GM18517 (cell line): ENCODE data around the gene LOXHD1.

ENCODE experiments used
- ATAC-seq: cut with Tn5 transposase; IDR thresholded peaks from one replicate; pipeline ENCODE4 v1.9.1; 2021; ENCODE audit warnings: mild to moderate bottlenecking, moderate library complexity; ENCODE audit not compliant: unreplicated experiment

The LOXHD1 gene

DNA sequence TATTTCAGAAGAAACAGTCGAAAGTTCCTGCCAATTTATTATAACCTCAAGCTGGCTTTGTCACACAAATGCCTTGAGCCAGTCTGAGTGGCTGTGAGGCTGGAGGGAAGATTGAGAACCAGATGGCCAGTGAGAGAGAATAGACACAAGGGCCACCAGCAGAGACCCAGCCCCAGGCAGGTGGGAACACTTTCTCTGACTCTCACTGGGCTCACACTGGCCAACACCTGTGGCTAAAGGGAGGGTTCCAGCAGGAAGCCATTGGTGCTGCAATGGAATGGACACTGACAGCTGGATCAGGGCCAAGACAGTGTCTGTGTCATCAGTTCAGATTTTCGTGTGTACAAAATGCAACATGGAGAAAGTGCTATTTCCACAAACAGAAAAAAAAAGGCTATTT, 29.9 kb downstream of the LOXHD1 start:
- ATAC-seq, result no peak

DNA sequence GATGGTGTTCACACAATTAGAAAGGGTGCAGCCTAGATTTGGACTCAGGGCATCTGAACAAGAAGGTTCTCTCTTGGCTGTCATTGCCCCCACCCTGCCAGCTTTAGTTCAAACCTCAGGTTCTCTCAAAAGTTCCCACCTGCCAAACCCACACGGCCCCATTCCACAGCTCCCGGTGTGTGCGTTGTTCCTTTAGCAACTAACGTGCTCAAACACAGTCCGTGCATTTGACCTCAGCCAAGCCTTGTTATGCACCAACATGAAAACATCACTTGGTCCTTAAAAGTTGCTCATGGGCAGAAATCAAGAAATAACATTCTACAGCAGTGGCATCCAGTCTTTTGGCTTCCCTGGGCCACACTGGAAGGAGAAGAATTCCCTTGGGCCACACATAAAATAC, 32.0 kb downstream of the LOXHD1 start:
- no peak for ATAC-seq

DNA sequence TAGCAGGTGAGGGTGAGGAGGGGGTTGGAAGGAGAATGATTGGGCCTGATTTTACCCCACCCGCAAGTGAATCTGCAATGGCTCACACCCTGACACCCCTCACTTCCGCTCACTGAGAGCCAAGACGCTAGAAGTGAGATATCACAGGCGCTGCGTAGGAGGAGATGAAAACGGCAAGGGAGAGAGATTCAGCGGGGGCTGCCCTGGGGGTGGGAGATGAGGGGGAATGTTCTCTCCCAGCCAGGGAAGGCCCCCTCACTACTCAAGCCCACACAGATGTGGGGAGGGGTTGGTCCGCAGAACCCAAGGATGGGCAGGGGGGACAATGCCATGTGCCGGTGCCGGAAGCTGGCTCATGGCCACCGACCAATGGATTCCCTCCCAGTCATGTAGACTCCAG, 32.9 kb downstream of the LOXHD1 start:
- no peak for ATAC-seq

DNA sequence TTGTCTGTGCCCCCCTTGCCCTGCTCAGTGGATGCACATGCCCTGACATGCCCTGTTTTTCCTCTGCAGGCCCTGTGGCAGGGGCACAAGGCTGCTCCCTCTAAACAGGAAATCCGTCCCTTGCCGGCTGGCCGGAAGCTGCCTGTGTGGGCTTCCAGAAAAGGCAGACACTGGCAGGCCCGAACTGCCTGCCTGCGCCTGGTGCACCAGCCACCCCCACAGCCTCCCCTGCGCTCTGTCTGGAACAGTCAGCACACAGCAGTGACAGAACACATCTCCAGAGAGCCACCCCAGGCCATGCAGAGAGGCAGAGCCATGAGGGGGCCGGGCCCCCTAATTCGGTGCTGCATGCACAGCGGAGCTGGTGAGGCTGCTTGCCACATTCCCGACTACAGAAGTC, 33.5 kb downstream of the LOXHD1 start:
- ATAC-seq, result no peak

DNA sequence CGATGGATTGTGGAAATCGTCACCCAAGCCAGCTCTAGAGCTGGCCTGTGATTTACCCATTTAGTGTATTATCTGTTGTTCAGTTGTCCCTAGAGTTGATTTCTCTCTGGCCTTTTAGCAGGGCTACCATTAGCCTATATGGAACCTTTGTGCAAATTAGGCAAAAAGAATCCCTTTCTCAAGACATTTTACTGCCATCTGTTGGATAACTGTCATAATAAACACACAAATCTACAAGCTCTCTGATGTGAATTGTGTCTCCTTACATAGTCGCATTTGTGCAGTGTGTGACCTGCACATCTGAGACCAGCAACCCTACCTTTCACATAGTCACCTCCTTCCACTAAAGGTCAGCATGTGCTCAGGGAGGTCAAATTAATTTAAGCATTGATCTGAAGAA, 34.0 kb downstream of the LOXHD1 start:
- no peak for ATAC-seq

DNA sequence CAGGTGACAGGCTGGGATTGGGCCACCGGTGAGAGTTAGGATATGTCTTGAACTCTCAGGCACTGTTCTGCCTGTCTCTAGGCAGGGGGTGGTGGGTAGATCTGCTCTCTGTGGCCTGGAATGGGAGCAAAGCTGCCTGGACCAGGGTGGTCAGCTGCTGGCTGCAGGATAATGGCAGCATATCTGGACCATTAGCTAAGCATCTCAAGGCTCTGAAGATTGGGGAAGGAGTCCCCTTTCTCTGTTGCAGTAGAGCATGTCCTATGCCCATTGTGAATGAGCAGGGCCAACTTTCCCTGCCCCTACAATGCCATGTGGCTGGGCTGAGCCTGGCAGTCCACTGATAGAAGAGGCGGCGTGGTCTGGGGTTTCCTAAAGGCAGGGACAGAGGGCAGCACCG, 34.6 kb downstream of the LOXHD1 start:
- no peak for ATAC-seq

DNA sequence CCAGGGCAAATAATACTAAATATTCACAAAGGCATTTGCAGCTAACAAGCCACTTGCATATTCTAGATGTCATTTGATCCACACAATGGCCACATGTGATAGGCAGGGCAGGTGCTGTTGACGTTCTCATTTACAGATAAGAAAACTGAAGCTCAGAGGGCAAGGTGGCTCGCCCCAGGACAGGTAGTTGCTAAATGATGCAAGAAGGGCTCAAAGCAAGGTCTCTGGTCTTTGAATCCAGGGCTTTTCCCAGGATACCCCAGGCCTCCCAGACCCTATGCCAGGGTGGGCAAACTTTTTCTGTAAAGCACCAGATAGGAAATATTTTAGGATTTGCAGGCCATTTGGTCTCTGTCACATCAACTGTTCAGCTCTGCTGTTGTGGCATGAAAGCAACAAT, 35.1 kb downstream of the LOXHD1 start:
- no peak for ATAC-seq

DNA sequence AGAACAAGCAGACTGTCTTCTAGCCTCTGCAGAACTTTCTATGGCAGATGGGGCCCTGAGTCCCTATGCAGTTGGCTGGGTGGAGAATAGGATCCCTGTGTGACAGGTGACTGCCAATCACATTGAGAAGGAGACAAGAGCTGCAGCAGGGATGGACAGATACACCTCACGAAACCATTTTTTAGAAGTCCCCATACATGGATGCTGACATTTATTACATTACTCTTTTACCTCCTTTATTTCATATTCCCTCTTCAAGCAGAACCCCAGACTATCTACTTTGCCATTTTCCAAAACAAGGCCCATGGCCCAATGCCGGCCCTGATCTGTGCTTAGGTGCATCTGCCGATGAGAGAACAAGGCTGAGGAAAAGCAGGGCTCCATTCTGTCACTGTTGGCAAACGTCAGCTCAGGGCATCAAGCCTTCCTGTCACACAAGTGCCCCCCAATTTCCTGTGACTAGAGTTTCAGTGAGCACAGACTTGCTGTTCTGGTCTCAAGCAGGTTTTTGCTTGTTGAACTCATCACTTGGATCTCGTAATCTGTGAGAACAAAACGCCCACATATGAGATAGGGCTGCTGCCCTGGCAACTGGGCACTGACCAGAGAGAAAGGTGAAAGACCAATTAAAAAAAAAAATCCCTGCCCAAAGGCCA, 35.8 kb downstream of the LOXHD1 start:
- ATAC-seq, result no peak

DNA sequence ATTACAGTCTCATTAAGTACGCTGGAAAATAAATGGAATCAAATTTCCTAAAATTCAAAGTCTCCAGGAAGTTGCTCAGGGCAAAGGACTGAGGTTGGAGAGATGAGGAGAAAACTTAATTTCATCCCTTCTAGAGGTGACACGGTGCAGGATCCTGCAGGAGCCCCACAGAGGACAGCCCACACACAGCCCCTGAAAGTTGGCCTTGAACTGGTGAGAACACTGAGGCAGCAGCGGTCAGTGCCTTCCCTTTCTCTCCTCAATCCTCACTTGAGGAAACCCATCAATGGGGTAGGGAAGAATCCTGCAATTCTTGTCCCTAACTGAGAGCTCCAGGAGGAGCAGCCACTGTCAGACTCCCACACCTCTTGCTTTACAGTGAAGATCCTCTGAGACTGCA, 37.5 kb downstream of the LOXHD1 start:
- no peak for ATAC-seq

DNA sequence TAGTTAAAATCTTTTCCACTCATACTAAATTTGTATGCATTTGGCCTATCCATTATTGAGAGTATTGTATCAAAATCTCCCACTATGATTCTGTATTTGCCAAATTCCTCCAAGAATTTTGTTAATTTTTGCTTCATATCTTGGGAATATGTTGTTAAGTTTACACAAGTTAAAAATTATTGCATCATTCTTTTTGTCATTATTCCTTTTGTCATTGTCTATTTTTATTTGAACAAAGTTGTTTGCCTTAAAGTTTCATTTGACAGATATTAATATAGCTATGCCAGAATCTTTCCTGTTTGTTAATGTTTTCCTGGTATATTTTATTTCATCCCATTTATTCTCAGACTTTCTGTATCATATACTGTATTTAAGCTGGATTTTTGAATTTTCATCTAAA, 41.3 kb downstream of the LOXHD1 start:
- no peak for ATAC-seq

DNA sequence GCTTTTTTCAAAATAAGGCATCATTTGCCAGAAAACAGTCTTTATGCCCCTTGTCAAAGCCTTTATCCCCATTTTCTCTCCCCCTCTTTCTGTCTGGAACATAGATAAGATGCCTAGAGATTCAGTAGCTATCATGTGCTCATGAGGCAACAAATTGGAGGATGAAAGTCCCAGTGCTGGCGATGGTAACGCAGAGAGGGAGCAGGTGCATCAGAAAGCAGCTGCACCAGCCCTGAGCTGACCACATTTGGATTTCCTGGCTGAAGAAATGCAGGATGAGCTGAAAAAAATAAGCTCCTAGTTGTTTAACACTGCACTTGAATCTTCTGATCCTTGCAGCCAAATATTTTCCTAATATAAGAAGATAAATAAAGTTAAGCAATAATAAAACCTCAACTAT, 48.0 kb downstream of the LOXHD1 start:
- ATAC-seq, result no peak

DNA sequence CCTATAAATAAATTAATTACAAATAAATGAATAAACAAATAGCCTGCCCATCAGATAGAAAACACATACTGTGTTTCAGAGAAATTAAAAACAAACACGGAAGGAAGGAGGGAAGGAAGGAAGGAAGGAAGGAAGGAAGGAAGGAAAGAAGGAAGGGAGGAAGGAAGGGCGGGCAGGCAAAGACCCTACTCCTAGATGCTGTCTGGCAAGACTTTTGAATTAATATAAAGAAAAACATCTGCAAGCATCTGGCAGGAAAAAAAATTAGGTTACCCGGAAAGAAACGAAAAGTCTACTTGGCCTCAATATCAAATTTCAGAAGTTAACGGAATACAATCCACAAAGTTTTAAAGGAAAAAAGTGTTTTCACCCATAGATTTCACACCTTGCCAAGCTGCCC, 49.1 kb downstream of the LOXHD1 start:
- no peak for ATAC-seq

DNA sequence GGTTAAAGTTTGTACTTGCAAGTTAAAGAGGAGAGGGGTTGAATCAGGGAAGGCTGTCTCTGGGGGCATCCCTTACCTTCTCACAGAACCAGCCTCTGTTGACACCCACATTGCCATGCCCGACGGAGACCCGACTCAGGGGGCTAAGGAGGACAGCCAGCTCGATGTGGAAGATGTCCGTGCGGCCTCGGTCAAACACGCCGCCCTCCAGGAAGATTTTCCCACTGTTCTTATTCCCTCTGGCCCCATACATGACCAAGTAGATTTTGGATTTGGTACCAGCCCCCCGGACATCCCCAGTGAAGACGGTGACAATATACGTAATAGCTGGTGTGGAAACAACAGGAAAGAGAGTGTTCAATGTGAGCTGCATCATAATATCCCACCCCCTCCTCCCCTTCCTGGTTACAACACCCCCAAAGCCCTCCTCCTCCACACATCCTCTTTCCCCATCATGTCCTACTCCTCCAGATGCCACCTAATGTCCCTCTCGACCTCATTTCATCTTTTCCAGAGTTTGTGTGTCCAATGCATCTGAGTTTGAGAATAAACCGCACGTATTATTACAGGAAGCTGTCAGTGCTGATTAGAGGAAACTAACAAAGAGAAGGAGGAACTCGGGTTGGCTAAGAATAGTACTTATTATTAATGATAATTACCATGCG, 55.7 kb downstream of the LOXHD1 start:
- no peak for ATAC-seq

DNA sequence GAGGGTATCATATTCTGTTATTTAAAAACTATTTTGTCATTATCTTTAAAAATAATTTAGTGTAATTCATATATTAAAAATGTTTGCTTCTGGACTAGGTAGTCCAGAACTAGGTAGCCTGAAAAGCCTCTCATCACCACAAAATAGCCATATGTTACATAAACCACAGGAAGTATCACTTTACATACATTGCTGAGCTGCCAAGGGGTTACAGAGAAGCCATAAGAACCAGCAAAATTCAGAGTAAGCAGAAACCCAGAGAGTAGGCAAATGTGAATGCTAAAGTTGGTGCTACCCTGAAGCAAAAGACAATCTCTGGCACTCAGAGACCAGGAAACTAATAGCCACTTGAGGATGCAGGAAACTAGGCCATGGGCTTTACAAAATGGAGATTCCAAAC, 60.9 kb downstream of the LOXHD1 start:
- no peak for ATAC-seq

DNA sequence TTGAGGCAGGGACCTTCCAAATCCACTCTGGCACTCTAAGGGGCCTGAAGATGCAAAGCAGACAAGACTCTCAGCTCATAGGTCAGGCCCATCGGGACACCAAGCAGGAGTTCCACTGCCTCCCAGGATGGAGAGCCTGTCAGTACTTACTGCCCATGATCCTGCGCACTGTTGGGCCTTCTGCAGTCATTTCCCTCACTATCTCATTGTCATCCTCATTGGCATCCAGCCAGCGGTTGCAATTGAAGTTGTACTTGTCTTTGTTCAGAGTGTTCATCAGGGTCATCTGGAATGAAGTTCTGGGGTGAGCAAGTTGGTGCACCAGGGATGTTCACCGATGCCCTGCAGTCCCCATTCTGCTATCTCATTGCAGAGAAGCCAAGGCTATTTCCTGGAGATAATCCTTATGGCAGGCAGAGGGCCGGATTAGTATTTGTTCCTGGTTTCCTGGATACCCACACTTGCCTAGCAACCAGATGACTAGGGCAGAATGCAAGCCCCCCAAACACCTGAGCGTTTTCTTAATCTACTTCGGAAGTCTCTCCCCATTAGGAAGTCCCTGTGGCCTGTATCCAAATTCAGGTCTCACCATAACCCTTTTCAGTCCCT, 65.1 kb downstream of the LOXHD1 start:
- ATAC-seq, result no peak

DNA sequence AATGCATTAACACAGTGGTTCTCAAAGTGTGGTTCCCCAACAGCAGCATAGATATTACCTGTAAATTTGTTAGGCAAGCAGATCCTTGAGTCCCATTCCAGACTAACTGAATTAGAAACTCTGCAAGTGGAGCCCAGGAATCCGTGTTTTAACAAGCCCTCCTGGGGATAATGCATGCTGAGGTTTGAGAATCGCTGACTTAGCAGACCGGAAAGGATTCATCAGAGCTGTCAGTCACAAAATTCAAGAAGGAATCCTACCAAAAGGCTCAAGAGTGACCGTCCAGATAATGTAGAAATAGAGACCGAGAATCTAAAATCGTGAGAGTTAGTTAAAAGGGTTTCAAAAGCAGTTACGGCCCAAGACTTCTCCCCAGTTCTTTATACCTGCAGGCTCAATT, 66.9 kb downstream of the LOXHD1 start:
- ATAC-seq, result no peak

DNA sequence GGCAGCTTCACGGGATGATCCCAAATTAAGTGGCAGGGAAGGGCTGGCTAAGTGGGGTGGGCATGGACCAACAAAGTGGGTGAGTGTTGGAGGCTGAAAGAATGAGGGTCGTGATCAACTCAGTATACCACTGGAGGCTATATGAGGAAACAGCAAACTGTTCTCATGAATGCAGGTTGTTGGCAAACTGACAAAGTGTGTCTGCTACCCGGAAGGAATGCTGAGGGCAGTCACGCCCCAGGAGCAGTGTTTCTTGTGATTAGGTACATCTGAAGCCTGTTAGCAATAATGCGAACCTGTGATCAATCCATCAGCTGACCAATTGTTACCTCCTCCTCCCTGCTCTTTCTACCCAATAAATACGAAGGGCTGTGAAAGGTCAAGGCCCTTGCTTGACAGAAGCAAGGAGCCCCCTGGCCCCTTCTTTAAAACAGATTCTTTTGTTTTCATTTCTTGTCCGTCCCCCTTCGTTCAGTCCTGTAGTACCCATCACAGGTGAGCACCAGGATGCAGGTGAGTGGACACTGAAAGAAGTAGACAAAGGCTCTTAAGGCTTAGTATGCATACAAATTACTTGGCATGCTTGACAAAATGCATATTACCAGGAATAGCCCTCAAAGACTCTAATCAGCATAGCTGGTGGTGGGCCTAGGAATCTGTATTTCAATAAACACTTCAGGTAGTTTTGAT, 67.9 kb downstream of the LOXHD1 start:
- ATAC-seq, result no peak

DNA sequence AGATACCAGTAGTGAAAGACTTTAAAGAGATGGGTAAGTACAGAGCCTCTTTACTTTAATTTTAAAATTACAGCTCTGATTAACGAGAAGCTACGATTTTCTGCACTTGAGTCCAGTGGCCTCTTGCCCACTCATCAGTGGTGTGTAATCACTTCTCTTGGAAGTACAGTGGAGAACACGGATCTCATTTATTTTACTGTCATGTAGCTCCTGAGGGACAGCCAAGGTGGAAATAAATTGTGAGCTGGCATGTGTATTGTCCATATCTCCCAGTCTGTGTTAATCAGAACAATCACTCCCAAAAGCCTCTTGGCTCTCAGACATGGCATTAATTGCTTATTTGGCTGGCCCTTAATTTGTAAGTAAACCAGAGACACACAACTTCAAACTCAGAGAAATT, 69.4 kb downstream of the LOXHD1 start:
- ATAC-seq, result no peak

DNA sequence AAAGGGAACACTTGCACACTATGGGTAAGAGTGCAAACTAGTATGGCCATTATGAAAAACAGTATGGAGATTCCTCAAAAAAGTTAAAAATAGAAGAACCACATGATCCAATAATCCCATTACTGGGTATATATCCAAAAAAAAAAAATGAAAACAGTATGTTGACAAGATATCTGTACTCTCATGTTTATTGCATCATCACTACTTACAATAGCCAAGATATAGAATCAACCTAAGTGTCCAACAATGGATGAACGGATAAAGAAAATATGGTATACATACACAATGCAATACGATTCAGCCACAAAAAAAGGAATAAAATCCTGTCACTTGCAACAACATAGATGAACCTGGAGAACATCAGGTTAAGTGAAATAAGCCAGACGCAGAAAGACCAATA, 73.3 kb downstream of the LOXHD1 start:
- ATAC-seq, result no peak

DNA sequence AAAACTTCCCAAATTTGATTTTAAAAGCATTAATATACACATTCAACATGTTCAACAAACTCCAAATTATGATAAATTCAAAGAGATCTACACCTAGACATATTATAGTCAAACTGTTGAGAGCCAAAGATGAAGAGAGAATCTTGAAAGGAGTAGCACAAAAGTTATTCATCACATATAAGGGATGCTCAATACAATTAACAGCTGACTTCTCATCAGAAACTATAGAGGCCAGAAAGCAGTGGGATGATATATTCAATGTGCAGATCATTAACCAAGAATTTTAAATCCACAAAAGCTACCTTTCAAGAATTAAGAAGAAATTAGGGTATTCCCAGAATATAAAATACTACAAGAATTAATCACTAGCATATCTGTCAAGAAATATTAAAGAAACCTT, 75.4 kb downstream of the LOXHD1 start:
- no peak for ATAC-seq

DNA sequence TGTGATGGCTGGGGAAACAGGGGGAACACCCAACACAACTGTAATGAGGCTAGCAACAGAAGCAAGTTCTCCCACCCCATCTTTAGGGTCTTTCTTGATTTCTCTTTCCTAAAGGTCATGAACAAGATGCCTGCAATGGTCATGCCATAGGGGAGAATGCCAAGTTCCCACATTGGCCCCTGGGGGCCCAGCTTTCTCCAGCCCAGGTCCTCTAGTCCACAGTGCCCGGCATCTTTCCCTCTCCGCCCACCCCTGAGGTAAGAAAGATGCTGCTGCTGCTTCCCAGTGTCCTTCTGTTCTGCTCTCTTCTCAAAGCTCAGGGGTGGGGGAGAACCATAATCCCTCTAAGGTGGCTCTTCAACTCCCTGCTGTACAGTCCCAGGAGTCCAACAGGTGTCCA, 78.0 kb downstream of the LOXHD1 start:
- ATAC-seq, result no peak

DNA sequence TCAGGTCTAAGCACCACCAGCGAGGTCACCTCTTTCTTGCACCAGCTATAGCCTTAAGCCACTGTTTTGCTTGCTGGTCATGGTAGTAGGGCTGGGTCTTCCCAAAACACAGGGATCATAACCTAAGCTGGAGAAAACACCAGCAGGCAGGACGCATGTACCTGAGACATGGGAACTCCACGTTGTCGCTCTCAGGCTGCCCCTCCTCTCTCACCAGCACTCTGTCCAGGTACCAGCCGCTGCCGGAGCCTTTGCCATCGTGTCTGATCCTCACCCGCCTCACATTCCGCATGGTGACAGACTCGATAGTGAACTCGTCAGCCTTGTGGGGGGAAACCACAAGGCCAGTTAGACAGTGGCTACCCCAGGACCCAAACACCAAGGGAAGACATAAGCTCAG, 79.5 kb downstream of the LOXHD1 start:
- no peak for ATAC-seq
